Testis (tissue), 2 donors: ENCODE measurements around the gene SYTL1.

ENCODE experiments used
- CTCF ChIP-seq, 3 experiments: fragments of 450-650 bp in 2 of 3; fragments of 200-600 bp in 1 of 3; sonication (generic) in 1 of 3; IDR thresholded peaks; one replicate each; pipeline ENCODE4 v1.5.1; 2016 to 2019; ENCODE audit warnings: antibody characterized with exemption in 3 of 3, mild to moderate bottlenecking in 2 of 3, moderate library complexity in 1 of 3
- POLR2A ChIP-seq: fragments of 450-650 bp; IDR thresholded peaks from one replicate; pipeline ENCODE4 v1.6.1; 2017; ENCODE audit warnings: antibody characterized with exemption, mild to moderate bottlenecking, moderate library complexity

DNA sequence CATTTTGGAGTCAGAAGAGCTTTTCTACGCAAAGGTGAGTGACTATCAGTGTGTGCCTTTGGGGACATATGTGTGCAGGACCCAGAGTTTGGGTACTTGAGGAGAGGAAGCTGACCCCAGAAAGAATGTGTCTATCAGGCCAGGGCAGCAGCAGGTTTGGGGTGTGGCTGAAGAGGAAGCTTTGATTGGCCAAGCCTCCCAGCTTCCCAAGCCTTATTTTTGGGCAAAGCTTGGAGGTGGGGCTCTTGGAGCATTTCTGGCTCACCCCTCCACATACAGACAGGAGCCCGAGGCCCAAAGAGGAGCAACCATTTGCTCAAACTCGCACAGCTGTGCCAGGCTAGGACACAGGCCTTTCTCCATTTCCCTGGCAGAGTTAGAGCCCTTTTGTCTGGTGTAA is 55.3 kb downstream of the SYTL1 start:
- TF ChIP-seq CTCF (IDR thresholded peaks at IDR 0.05) (no peak), POLR2A (no peak)
